GM18909 (cell line): ENCODE measurements around the gene SUGCT.
"Not testable (repeated sequence)": the region's sequence is repeated elsewhere in the genome, so short reads cannot be mapped to it uniquely, and the experiment has no call there.

Source experiments
- ATAC-seq: cut with Tn5 transposase; IDR thresholded peaks from one replicate; pipeline ENCODE4 v1.9.1; 2021; ENCODE audit warnings: mild to moderate bottlenecking; ENCODE audit not compliant: unreplicated experiment, poor library complexity

Gene SUGCT

DNA sequence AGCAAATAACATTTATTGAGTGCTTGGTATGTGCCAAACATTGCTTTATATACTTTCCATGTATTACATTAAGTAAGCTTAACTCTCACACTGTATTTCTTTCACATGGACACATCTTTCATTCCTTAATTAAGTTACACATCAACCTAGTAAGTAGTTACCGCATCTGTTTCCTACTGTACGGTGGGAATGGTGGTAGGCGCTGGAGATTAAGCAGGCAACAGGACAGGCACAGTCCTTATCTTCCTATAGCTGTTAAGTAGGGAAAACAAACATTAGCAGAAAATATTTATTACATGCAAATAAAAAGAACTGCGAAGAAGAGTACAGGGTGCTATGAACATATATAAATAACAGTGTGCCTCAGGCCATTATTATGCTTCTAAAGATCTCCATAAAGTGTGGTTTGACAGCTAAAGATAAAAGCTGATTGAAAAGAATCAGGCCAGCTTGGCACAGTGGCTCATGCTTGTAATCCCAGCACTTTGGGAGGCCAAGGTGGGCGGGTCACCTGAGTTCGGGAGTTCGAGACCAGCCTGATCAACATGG, 105.0 kb downstream of the SUGCT start:
- no peak for ATAC-seq

DNA sequence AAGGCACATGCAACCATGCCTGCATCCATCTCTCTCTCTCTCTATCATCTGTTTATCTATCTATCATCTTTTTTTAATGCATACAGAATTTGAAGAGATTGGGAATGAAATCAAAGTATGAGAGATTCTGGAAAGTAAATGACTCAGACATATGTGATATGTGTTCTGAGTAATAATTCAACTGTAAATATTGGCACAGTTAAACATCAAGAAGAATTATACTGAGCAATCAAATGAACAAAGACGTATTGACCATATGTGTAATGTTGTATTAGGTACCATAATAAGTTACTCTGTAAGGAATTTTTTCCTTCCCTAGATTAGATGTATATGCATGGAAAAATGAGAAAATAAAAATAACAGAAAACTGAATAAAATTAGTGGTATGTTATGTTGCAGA, 108.3 kb downstream of the SUGCT start:
- no peak for ATAC-seq

DNA sequence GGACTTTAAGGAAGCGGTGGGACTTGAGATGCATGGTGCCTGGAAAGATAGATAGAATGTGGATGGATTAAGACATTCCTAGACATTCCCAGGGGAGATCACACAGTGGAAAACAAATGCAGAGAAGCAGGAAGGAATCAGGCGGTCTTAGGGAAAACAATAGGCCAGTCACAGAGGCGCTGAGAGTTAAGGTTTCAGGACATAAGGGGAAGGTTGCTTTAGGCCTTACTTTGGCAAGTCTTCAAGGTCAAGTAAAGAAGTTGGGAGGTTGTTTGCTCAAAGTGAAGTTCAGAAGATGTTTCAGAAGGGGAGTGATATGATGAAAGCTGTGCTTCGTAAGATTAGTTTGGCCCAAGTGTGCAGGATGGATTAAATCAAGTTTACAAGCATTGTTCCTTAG, 109.4 kb downstream of the SUGCT start:
- no peak for ATAC-seq

DNA sequence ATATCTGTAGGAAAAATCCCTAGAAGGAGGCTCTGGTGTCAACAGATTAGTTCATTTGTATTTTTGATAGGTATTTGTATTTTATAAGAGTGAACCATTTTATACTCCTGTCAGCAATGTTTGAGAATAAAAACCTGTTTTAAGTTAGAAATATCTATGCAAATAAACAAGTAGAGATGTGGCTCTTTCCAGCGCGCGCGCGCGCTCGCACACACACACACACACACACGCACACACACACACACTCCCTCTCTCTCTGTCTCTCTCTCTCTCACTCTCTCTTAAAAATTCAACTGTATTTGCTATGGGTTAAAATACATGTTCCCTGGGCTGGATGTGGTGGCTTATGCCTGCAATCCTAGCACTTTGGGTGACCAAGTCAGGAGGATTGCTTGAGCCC, 113.9 kb downstream of the SUGCT start:
- ATAC-seq = no peak

- ATAC-seq = not testable (repeated sequence)
Observed at GRCh38 chr7:40253444-40253843, 118.6 kb downstream of the SUGCT start.

DNA sequence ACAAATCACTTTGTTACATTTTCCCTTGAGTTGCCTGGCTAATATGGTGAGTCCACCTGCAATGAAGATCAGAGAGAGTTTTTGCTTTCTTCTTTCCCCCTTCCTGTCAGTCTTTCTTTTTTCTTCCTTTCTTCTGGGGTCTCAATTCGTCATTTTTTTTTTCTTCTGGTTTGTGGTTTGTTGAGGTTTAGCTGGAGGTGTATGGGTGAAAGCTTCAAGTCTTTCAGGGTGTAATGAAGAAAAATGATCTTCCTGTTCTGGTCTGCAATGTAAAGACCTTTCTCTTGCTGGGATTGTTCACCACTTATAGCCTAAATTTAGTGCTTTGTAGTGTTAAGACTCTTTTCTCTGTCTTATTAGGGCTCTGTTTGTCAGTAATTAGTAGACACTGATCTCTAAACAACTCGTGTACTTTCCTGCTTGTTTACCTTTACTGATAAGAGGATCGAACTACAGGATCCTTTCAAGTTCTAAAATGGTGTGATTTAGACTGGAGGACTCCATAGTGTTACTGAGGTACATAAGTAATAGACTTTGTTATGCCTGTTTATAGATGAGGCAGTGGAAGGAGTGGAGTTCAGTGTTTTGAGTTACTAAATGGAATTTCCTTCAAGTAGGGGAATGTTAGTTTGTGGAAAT, 129.1 kb downstream of the SUGCT start:
- no peak for ATAC-seq

DNA sequence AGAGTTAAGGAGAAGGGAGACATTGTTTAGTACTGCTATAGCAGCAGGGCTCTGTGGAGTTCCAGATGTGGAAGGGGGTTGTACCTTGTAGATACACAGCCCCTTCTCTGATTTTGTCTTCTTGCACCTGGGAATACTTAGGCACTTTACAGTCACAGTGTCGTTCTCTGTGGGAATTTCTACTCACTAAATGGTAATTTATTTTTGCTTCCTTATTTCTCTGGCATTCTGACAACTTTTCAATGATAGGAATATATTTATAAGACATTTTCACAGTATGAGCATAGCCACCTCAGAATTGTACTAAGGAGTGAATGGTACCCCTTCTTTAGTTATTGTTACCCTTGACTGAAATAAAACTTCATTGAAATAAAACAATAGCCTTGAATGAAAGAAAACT, 132.8 kb downstream of the SUGCT start:
- no peak for ATAC-seq

DNA sequence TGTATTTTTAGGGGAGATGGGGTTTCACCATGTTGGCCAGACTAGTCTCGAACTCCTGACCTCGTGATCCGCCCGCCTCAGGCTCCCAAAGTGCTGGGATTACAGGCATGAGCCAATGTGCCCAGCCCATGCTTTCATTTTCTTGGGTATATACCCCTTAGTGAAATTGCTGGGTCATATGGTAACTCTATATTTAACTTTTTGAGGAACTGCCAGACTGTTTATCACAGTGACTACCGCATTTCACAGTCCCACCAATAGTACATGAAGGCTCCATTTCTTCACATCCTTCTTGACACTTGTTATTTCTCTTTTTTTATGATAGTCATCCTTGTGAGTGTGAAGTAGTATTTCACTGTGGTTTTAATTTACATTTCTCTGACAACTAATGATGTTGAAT, 134.0 kb downstream of the SUGCT start:
- not testable (repeated sequence) for ATAC-seq

DNA sequence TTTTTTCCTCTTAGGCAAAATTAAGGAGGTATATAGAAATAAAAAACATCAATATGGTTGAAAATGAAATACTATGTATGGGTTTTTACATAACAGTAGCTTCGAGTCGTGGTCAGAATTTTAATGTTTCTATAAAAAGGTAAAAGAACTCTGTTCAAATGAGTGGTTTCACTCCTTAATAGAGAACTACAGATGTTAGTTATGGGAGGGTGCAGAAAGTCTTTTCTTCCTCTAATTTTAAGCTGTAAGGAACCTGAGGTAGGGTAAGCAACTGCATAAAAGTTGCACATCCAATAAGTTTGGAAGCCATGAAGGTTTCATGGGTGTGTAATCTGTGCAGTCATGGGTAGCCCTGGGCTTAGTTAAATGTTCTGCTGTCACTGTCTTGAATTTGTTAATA, 141.3 kb downstream of the SUGCT start:
- no peak for ATAC-seq

- no peak for ATAC-seq
Observed at GRCh38 chr7:40279991-40280390, 145.2 kb downstream of the SUGCT start.

DNA sequence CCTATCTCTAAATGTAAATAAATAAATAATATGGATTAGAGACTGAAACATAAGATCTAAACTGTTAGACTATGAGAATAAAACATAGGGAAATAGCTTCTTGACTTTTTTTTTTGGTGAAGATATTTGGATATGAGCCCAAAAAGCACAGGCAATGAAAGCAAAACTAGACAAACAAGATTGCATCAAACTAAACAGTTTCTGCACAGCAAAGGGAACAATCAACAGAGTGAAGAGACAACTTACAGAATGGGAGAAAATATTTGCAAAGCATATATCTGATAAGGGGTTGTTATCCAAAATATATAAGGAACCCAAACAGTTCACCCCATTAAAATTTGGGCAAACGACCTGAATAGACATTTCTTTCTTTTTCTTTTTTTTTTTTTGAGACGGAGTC, 148.1 kb downstream of the SUGCT start:
- ATAC-seq = no peak

DNA sequence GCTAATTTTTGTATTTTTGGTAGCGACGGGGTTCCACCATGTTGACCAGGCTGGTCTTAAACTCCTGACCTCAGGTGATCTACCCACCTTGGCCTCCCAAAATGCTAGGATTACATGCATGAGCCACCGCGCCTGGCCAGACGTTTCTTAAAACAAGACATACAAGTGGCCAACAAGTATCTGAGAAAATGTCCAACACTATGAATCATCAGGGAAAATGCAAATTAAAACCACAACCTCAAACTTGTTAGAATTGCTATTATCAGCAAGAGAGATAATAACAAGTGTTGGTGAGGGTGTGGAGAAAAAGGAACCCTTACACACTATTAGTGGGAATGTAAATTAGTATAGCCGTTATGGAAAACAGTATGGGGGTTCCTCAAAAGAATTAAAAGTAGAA, 148.6 kb downstream of the SUGCT start:
- ATAC-seq = no peak

DNA sequence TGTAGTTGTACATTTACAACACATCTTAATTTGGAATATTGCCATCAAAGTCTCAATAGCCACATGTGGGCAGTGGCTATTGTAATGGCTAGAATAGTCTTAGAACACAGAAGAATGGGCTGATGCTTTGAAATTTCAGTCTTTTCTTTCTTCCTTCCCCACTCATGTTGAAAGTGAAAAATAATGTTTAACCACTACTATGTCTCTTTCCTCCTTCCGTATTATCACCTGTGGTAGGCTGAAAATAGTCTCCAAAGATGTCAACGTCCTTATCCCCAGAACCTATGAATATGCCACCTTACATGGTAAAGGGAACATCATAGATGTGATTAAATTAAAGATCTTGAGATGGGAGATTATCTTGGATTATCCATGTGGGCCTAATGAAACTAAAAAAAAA, 154.0 kb downstream of the SUGCT start:
- ATAC-seq = peak; percentile 56

- no peak for ATAC-seq
Observed at GRCh38 chr7:40297741-40298311, 163.0 kb downstream of the SUGCT start.

DNA sequence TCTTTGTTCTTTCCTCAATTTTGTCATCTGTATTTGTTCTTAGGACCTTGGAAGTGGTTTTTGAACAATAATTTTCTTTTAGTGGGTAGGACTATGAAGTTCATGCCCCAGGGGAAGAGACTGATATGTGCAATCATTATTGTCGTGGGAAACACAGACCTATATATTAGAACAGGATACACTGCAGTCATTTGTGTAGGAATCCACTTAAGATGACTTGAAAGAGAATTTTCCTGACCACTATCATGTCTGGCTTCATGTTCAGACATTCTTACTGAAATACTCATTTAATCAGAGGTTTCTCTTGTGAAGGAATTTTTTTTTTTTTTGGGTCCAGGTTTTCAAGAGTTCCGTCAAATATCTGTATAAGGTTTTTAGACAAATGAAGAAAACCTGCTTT, 163.6 kb downstream of the SUGCT start:
- no peak for ATAC-seq

GRCh38 chr7:40299097-40299496, 164.3 kb downstream of the SUGCT start:
- peak; percentile 78 for ATAC-seq

DNA sequence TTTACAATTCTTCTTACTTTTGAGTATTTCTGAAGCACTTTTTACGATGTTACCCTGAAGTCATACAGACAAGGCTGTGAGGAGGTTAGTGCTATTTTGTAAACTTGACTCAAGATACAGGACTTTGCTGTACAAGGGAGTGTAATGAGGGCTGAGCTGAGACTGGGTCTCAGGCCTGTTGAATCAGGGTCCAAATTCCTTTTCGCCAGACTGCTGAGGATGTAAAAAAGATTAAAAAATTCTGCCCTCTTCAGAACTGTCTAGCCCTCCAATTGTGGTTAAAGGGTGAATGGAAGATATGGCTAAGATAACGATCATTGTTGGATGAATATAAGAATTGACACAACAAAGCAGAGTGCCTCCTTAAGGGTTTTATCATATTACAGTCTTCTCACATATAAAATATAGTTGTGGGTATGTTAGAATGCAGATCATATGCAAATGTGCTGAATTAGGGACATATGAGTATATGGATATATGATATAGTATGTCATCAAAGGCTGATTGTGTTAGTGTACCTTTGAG, 165.4 kb downstream of the SUGCT start:
- ATAC-seq = no peak

DNA sequence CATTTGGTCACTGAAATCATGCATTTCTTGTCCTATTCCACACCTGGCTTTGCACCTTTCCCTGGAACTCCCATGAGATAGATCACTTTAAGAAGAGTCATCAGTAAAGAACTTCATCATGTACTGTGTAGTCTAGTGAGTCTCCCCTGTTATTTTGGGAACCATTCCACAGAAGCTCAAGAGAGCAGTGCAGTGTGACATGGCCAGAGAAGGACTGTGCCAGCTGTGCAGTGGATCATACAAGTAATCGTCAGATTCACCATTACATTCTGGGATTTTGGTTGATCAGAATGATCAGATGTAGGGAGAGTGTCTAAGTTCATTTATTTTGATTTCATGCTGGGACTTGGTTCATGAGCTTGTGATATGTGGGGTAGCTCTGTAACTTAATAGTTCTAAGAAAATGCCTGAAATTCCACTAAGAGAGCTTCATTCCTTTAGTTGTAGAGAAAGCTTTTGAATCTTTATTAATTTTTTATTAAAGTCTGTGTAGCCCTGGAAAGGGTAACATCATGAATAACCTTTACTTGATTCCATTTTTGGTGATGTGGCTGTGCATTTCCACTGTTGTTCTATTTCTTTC, 166.8 kb downstream of the SUGCT start:
- no peak for ATAC-seq

DNA sequence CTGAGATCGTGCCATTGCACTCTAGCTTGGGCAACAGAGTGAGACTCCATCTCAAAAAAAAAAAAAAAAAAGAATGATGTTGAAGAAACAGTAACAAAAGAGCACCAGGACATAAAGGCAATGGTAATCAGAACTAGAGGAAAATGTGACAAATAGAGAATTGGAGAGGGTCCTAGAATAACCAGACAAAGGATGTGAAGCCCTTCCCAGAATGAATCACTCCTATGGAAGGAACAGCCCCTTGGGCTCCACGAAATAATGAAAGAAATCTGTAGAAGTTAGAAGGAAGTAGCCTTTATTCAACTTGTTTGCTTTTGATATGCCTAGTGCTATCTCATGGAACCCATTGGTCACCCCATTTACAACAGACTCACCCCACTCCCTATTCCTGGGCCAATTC, 169.2 kb downstream of the SUGCT start:
- no peak for ATAC-seq

DNA sequence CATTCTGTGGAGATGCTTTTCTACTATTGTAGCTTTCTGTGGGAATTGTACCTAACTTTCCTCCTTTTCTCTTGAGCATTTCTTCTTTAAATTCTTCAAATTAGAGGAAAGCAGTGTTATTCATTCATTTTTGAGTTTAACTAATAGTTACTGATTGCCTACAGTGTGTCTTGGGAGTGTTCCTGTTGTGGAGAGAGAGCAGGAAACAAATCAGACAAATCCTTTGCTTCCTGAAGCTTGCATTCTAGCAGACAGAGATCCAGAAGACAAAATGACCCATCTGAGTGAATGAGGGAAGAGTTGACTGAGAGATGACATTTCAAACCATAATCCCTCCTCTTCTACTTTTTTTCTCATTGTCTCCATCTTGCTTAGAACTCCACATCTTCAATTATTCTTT, 170.4 kb downstream of the SUGCT start:
- ATAC-seq = no peak

- no peak for ATAC-seq
Observed at GRCh38 chr7:40306025-40306424, 171.2 kb downstream of the SUGCT start.

DNA sequence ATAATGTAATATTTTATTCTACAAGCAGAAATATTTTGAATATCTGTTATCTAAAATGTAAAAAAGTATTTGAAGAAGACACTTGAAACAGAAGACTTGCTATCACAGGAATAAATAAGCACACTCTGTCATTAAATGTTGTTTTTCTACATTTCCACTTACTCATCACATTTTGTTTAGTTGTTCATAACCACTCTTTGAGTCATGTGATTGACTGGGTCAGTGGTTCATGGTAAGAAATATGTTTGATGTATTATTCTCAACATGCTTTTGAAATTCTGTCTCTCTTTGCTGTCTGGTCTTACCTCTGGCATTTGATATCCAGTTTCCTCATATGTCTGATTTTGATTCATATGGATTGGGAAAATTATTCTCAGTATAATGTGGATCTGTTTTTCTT, 171.8 kb downstream of the SUGCT start:
- ATAC-seq = no peak
